ENCODE results near the gene ZNF790. TPM values are rescaled to one million over a fixed set of nuclear protein-coding genes. Genes with fewer than 3 reads are reported as not detected.

Gene ZNF790
- total RNA-seq, 1 donor from 2014 or later = 9.5 TPM

Other genes with a start within 250 kb of the ZNF790 start
- gene ZNF382, start 233.1 kb downstream of the ZNF790 start, total RNA-seq = 2.4 and 4.2 TPM in 2 replicates
- gene ZNF461, start 171.6 kb downstream of the ZNF790 start, total RNA-seq = 7.1 and 12.9 TPM in 2 replicates
- 5.5 and 7.6 TPM in 2 replicates for gene ZNF567, start 150.8 kb downstream of the ZNF790 start, total RNA-seq
- 0.38 and 1.6 TPM in 2 replicates for gene ZNF850, start 65.6 kb downstream of the ZNF790 start, total RNA-seq
- 1.6 and 2.4 TPM in 2 replicates for gene ZNF345, start 12.5 kb upstream of the ZNF790 start, total RNA-seq
- gene ZNF829, start 77.9 kb upstream of the ZNF790 start, total RNA-seq = 3.1 and 3.7 TPM in 2 replicates
- gene ZNF568, start 77.9 kb upstream of the ZNF790 start, total RNA-seq = 9.5 and 10.8 TPM in 2 replicates
- 5.4 and 7.1 TPM in 2 replicates for gene ZNF420, start 240.0 kb upstream of the ZNF790 start, total RNA-seq

All from bronchial epithelial cell (primary cell).